Lung (tissue), 12 donors: ENCODE measurements around the gene ZFP64. TPM values are rescaled to one million over a fixed set of nuclear protein-coding genes. Genes with fewer than 3 reads are reported as not detected.
A peak's percentile ranks its signal among the peaks of the same experiment; 100 is the strongest.

Source experiments
- ATAC-seq: fragments of 200-7000 bp; cut with Tn5 transposase; one replicate; pipeline ENCODE4 v1.9.1; 2020; ENCODE audit warnings: moderate number of reproducible peaks; ENCODE audit not compliant: insufficient read depth, low FRiP score
- DNase-seq, 3 donors: peaks; one replicate each; pipeline ENCODE4 v3.0.0-alpha.2; 2013 to 2017
- H3K27ac ChIP-seq, 2 donors: one replicate each; pipeline ENCODE4 v1.5.1; 2013; ENCODE audit warnings: mild to moderate bottlenecking in 2 of 2, moderate library complexity in 2 of 2, control low read depth in 1 of 2, inconsistent platforms in 1 of 2, low read depth in 1 of 2, low read length in 1 of 2
- H3K27me3 ChIP-seq, 3 donors: one replicate each; pipeline ENCODE4 v1.5.1; 2013; ENCODE audit warnings: low read length in 2 of 3; ENCODE audit not compliant: control insufficient read depth in 3 of 3, insufficient read depth in 3 of 3
- H3K36me3 ChIP-seq, 4 donors: one replicate each; pipeline ENCODE4 v1.5.1; 2013; ENCODE audit warnings: low read length in 4 of 4, mild to moderate bottlenecking in 1 of 4, moderate library complexity in 1 of 4; ENCODE audit not compliant: control insufficient read depth in 4 of 4, insufficient read depth in 4 of 4
- H3K4me1 ChIP-seq, 5 donors: one replicate each; pipeline ENCODE4 v1.5.1; 2013; ENCODE audit warnings: low read length in 5 of 5, mild to moderate bottlenecking in 2 of 5, moderate library complexity in 1 of 5; ENCODE audit not compliant: control insufficient read depth in 5 of 5, insufficient read depth in 5 of 5
- H3K4me3 ChIP-seq: one replicate; pipeline ENCODE4 v1.5.1; 2013; ENCODE audit warnings: mild to moderate bottlenecking, control low read depth, moderate library complexity
- H3K9ac ChIP-seq, 2 donors: one replicate each; pipeline ENCODE4 v1.5.1; 2013; ENCODE audit warnings: low read length in 2 of 2, control low read depth in 1 of 2; ENCODE audit not compliant: insufficient read depth in 1 of 2
- H3K9me3 ChIP-seq, 4 donors: one replicate each; pipeline ENCODE4 v1.5.1; 2013; ENCODE audit warnings: low read length in 3 of 4, mild to moderate bottlenecking in 1 of 4, moderate library complexity in 1 of 4; ENCODE audit not compliant: control insufficient read depth in 4 of 4, insufficient read depth in 3 of 4
- CTCF ChIP-seq: IDR thresholded peaks from 2 replicates; pipeline ENCODE4 v1.5.1; 2012; ENCODE audit warnings: mild to moderate bottlenecking; ENCODE audit errors: control extremely low read depth, extremely low read depth
- WGBS, 2 donors: extraction: QIAGEN DNeasy Blood & Tissue Kit; methylation state at CpG; one replicate each; pipeline ENCODE4 v1.1.7; 2013; 5-methylcytosine and 5-hydroxymethylcytosine counted together
- polyA plus RNA-seq, 2 donors: library from polyadenylated mRNA; stranded (reverse); fragments of 200-250 nt; gene quantifications; one replicate each; pipeline ENCODE4 v1.2.1, GENCODE V29; 2013
- total RNA-seq, 2 donors: library from RNA; depleted of rRNA in 1 of 2; stranded (reverse); fragments of >200 nt in 1 of 2; gene quantifications; one replicate each; pipeline ENCODE4 v1.2.1, GENCODE V29; 2014 to 2021
- donor health status: control.
- donor health status: control.
- donor health status: Bipolar disorder and iron deficiency.
- donor health status: healthy.
- donor health status: DM: yes; HTN: yes; CAD: no.

Gene ZFP64
- total and polyA plus RNA-seq, 4 donors: 3.1 to 11.5 (median 7.4) TPM

DNA sequence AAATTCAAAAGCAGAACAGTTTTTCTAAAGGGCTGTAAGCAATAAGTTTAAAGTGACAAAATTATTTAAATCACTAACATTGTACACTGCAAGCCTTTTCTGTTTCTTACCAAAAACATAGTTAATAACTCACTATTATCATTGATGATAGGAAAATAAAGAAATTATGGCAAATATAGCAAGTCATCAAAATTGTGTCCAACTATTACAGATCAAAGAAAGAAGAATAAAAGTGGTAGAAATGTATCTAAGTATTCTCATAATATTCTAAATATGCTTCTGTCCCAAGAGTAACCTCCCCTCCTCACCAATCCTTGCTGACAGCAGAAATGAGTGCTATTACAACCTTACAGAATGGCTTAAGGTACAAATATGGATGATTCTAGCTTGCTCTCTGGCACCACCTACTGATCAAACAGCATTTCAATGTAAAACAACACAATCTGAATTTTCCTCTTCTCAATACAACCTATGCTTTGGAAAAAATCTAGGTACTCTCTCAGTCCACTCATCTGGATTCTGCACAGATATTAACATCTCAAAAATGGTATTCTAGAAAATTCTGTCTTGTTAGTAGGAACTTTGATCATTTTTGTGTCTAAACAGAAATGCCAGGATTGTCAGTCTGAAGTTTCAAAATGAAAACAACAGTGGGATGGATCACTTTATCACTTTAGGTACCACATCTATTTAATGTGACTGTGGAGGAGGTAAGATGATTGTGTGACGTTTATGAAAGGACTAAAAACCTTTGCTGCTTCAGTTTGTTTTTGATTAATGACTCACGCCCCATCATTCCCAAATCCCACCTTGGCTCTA, 40.9 kb downstream of the ZFP64 start:
- 71 to 75% methylated on average over 2 of the region's 2 CpGs for WGBS, 2 donors
- Histone ChIP-seq H3K4me3 (no peak overlapping the region), H3K9me3 (peaks cover 0 to 6% (median 0%) of the 10 kb centered on the region in 4 donors), H3K9ac (no peak overlapping the region), H3K36me3 (peaks cover 11 to 18% (median 14%) of the 10 kb centered on the region in 4 donors), H3K27me3 (no peaks in the 10 kb centered on the region), H3K4me1 (peaks cover 0 to 19% (median 0%) of the 10 kb centered on the region in 5 donors), H3K27ac (no peak overlapping the region)
- TF ChIP-seq CTCF: peak; percentile 46
- DNase-seq: peak in 2 of 3 donors; percentile 69 to 77
- ATAC-seq: no peak

GRCh38 chr20:52145587-52145986, 46.0 kb downstream of the ZFP64 start:
- peaks cover 2 to 6% (median 5%) of the 10 kb centered on the region in 4 donors for H3K36me3 ChIP-seq
- H3K4me1 ChIP-seq: no peaks in the 10 kb centered on the region
- no peaks in the 10 kb centered on the region for H3K27me3 ChIP-seq
- DNase-seq: no peak
- peaks cover 0 to 3% (median 1%) of the 10 kb centered on the region in 4 donors for H3K9me3 ChIP-seq
- no peak for TF ChIP-seq CTCF
- no peak overlapping the region for H3K27ac ChIP-seq
- no peak for ATAC-seq
- no peak overlapping the region for H3K9ac ChIP-seq
- H3K4me3 ChIP-seq: no peak overlapping the region

- Histone ChIP-seq H3K27me3 (no peaks in the 10 kb centered on the region), H3K9ac (no peak overlapping the region), H3K4me3 (no peak overlapping the region), H3K9me3 (peaks cover 0 to 3% (median 1%) of the 10 kb centered on the region in 4 donors), H3K4me1 (no peaks in the 10 kb centered on the region), H3K27ac (no peak overlapping the region), H3K36me3 (peaks cover 0 to 6% (median 1%) of the 10 kb centered on the region in 4 donors)
- ATAC-seq (no peak), DNase-seq (no peak)
- TF ChIP-seq CTCF: no peak
- 88% methylated on average over 2 of the region's 2 CpGs; no CpG with 5 or more reads in 1 of the 2 donors for WGBS, 2 donors
These were observed 48.3 kb downstream of the ZFP64 start for GRCh38 chr20:52143277-52143676.
